Spleen (tissue), 7 donors: Measurements from ENCODE around the gene PAX2.
"Not testable (repeated sequence)": the region's sequence is repeated elsewhere in the genome, so short reads cannot be mapped to it uniquely, and the experiment has no call there.

Experiments used
- CTCF ChIP-seq, 11 experiments: fragments of 200-600 bp in 7 of 11; fragments of 450-650 bp in 4 of 11; sonication (generic) in 4 of 11; IDR thresholded peaks in 8 of 11; conservative IDR thresholded peaks in 3 of 11; 1 replicate in 7 of 11; 2 replicates in 4 of 11; pipeline versions ENCODE4 v1.4.0 to v1.8.0; 2016 to 2021; ENCODE audit warnings: antibody characterized with exemption in 11 of 11, inconsistent platforms in 4 of 11, mild to moderate bottlenecking in 1 of 11
- POLR2A ChIP-seq, 3 donors: fragments of 450-650 bp; IDR thresholded peaks; one replicate each; pipeline ENCODE4 v1.5.1; 2017; ENCODE audit warnings: antibody characterized with exemption in 3 of 3, mild to moderate bottlenecking in 1 of 3
- POLR2AphosphoS5 ChIP-seq, 3 donors: sonication (generic); formaldehyde crosslinking; IDR thresholded peaks; one replicate each; pipeline ENCODE4 v1.5.1; 2017; ENCODE audit warnings: antibody characterized with exemption in 3 of 3
- donor health status: DM: no; HTN: no; CAD: no; lungs with moderate emphysema.
- donor health status: DM: no; HTN: no; CAD: no.
- donor health status: DM: no; HTN: no; CAD: no.

- TF ChIP-seq CTCF (IDR thresholded peaks at IDR 0.05 in 8 of 11, conservative IDR thresholded peaks at IDR 0.05 in 3 of 11); POLR2A (IDR thresholded peaks at IDR 0.05); POLR2AphosphoS5 (IDR thresholded peaks at IDR 0.05): not testable (repeated sequence)
Measured at GRCh38 chr10:100701704-100702103, 43.7 kb upstream of the PAX2 start.
